Mammary epithelial cell (primary cell): Measurements from ENCODE around the gene MTMR10.

ENCODE experiments used
- CTCF ChIP-seq, 2 donors: IDR thresholded peaks in 1 of 2; conservative IDR thresholded peaks in 1 of 2; 2 replicates each; pipeline ENCODE4 v1.5.1; 2011 to 2012; ENCODE audit warnings: inconsistent platforms in 2 of 2, low read length in 2 of 2, mild to moderate bottlenecking in 2 of 2, control low read depth in 1 of 2, low read depth in 1 of 2; ENCODE audit not compliant: insufficient read depth in 1 of 2; ENCODE audit errors: extremely low read depth in 1 of 2
- EZH2 ChIP-seq: IDR thresholded peaks from 2 replicates; pipeline ENCODE4 v1.6.1; 2012; ENCODE audit warnings: low read length, inconsistent platforms, borderline replicate concordance

DNA sequence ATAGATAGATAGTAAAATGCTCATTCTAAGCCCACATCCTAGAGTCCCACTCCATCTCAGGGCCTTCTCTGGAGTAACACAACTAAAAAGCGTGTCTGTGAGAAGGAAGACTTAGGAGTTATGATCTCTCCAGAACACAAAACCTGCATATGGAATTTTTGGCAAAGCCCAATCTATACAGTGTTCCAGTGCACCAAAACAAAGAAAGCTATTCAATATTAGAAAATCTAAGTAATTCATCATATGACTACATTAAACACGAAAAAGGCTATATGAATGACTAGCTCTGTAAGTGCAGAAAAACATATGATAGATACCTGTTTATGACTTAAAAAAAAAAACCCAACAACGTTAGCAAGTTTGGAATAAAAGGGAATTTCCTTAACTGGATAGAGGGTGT lies 27.7 kb downstream of the MTMR10 start:
- TF ChIP-seq CTCF (conservative IDR thresholded peaks at IDR 0.05 in 1 of 2, IDR thresholded peaks at IDR 0.05 in 1 of 2; ENCODE audit: extremely low read depth in 1 of 2, insufficient read depth in 1 of 2, low read depth in 1 of 2, low read length in 2 of 2) (no peak), EZH2 (no peak)
